GM10266 (cell line): ENCODE data around the gene SPAG8.

Experiments
- DNase-seq: peaks from one replicate; pipeline ENCODE4 v3.0.0; 2012; ENCODE audit errors: extremely low spot score
- TF ChIP-seq, protein P1 (sequence below): IDR thresholded peaks from 2 replicates; pipeline ENCODE4 v1.5.1; 2012; ENCODE audit warnings: mild to moderate bottlenecking, low read depth; ENCODE audit not compliant: control insufficient read depth, insufficient read depth; ENCODE audit errors: missing control alignments

The SPAG8 gene

DNA sequence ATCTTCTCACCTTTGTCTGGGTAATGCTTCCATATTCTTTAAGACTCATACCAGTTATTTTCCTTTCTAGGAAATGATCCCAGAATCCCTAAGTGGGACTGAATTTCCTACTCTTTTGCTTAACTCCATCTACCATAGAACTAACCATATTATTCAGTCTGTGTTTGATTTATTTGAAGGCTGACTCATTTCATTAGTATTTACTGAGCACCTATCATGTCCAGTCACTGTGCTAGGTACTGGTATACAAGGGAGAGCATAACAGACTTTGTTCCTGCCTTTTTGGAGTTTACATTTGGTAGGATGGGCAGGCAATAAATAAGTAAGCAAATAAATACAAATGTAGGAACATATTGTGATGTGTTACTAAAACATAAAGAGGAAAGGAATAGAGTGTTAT lies 16.4 kb downstream of the SPAG8 start:
- no peak for DNase-seq
- TF ChIP-seq, protein P1, sequence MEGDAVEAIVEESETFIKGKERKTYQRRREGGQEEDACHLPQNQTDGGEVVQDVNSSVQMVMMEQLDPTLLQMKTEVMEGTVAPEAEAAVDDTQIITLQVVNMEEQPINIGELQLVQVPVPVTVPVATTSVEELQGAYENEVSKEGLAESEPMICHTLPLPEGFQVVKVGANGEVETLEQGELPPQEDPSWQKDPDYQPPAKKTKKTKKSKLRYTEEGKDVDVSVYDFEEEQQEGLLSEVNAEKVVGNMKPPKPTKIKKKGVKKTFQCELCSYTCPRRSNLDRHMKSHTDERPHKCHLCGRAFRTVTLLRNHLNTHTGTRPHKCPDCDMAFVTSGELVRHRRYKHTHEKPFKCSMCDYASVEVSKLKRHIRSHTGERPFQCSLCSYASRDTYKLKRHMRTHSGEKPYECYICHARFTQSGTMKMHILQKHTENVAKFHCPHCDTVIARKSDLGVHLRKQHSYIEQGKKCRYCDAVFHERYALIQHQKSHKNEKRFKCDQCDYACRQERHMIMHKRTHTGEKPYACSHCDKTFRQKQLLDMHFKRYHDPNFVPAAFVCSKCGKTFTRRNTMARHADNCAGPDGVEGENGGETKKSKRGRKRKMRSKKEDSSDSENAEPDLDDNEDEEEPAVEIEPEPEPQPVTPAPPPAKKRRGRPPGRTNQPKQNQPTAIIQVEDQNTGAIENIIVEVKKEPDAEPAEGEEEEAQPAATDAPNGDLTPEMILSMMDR = no peak

DNA sequence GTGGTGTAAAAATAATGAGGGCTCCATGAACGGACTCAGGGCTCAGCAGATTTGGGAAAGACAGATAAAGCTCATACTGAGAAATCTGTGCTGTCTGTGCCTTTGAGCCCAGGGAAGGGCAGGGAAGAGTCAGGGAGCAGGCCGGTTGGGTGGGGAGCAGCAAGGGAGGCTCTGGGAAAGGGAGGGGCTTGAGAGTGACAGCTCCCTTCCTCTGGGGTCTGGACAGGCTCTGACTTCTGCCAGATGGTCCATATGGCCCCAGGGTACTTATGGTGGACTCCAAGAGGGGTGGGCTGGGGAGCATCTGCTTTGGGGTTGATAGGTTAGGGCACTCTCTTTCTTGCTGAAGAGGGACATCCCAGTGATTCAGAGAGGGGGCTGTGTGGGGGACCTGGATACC lies 18.6 kb downstream of the SPAG8 start:
- no peak for DNase-seq
- TF ChIP-seq, protein P1 = no peak

DNA sequence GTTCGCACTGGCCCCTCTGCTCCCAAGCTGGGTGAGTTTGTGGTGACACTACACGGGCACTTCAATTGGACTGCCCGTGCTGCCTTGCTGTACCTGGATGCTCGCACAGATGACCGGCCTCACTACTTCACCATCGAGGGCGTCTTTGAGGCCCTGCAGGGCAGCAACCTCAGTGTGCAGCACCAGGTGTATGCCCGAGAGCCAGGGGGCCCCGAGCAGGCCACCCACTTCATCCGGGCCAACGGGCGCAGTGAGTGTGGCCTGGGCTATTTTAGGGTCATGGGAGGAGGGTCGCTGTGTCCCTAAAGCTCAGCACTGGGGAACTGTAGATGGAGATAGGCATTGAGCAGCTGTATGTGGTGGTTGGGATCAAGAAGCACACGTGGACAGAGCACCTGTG lies 19.2 kb downstream of the SPAG8 start:
- TF ChIP-seq, protein P1 = no peak
- no peak for DNase-seq

DNA sequence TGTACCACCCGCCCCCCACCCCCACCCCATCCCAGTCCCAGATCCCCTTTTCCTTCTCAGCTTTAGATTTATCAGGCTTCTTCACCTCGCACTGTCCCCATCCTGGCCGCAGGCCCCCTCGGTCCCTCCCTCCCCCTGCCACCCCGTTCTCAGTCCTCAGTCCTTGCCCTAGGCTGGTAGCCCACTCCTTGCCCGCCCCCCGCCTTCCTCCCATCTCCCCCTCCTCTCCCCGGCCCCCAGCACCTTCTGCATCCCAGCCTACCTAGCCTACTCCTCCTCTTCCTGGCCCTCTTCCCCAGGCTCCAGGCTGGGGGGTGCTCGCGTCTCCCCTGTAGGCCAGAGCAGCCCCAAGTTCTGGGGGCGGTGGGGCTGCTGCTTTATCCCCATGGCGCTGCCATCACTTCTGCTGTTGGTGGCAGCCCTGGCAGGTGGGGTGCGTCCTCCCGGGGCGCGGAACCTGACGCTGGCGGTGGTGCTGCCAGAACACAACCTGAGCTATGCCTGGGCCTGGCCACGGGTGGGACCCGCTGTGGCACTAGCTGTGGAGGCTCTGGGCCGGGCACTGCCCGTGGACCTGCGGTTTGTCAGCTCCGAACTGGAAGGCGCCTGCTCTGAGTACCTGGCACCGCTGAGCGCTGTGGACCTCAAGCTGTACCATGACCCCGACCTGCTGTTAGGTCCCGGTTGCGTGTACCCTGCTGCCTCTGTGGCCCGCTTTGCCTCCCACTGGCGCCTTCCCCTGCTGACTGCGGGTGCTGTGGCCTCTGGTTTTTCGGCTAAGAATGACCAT lies 19.8 kb downstream of the SPAG8 start:
- TF ChIP-seq, protein P1 = no peak
- no peak for DNase-seq

DNA sequence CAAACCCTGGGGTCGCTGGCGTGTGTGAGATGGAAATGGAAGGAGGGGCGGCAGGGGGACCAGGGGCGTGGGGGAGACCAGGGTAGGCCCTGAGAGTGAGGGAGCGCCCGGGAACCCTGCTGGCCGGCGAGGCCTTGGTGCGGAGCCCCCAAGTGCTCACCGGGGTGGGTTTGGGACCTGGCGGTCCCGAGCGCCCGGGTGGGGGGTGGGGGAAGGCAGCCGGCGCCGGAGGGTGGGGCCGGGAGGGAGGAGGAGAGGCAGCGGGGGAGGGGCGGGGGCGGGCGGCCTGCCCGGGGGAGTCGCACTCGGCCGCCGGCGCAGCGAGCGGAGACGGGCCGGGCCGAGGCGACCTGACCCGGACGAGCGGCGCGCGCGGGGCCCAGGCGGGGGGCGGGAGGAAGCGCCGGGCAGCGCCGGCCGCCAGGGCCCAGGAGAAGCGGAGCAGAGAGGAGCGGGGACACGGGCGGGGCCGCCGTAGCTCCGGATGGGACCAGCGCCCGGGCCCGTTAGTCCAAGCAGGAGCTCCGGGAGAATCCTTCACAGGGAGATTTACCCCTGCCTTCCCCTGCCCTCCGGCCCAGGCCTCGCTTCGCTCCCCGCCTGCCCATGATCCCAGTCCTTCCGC lies 20.7 kb downstream of the SPAG8 start, which contains the start of gene NPR2:
Gene NPR2, plus strand, starts transcription at position 295 of the 625 bp plus-strand sequence. CDS start 818 bp downstream, outside the sequence.
- no peak for DNase-seq
- TF ChIP-seq, protein P1 = no peak

DNA sequence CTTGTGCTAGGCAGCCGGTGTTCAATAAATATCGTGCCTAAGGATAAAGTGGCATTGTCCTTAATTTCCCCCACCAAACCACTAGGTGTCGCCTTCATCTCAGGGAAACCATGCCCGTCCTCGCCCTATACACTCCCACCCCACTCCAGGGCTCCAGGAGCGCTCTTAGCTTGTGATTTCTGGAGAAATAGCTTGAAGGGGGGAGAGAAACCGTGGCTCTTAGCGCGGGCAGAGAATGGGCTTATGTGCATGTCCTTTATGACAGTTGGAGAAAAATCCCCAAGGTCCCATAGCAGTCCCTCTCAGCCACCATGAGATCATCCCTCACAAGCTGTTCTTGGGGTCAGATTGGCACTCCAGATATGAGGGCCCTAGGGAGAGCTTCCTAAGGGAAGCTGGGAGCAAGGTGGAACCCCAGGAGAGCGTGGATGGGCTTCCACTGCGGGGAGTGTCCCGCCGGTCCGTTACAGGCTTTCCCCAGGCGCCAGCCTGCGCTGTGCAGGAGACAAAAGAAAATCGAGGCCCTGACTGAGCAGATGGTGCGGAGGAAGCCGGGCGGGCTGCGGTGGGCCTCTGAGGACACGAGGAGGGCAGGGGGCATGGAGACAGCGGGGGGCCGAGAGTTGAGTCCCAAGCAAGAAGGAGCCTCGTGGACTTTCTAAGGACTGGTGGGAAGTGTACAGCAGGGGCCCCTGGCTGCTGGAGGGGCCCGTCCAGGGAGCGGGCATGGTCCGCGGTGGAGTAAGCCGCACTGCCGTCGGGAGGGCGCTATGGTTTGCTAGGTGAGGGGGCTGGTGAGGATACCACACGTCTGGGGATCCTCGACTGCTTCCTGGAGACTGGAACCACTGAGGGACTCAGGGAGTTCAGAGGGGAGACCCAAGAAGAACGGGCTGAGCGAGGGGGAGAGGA lies 21.4 kb downstream of the SPAG8 start:
- TF ChIP-seq, protein P1 = peak; percentile 82
- peak; percentile 90 for DNase-seq
